Spinal cord (tissue), 10 donors: ENCODE results near the gene EXOC7. TPM values are rescaled to one million over a fixed set of nuclear protein-coding genes. Genes with fewer than 3 reads are reported as not detected.

Experiments used
- DNase-seq, 6 donors: peaks; one replicate each; pipeline versions ENCODE4 v3.0.0 to v3.0.0-alpha.2; 2013 to 2015; ENCODE audit warnings: low spot score in 6 of 6, low read depth in 4 of 6
- H3K27ac ChIP-seq: one replicate; pipeline ENCODE4 v1.5.1; 2013; ENCODE audit warnings: low read depth, low read length, control low read depth
- H3K27me3 ChIP-seq: one replicate; pipeline ENCODE4 v1.6.1; 2013; ENCODE audit warnings: low read length; ENCODE audit not compliant: control insufficient read depth, insufficient read depth
- H3K36me3 ChIP-seq: one replicate; pipeline ENCODE4 v1.6.1; 2013; ENCODE audit warnings: low read length; ENCODE audit not compliant: control insufficient read depth, insufficient read depth
- H3K4me1 ChIP-seq: one replicate; pipeline ENCODE4 v1.6.1; 2013; ENCODE audit warnings: low read length; ENCODE audit not compliant: control insufficient read depth, insufficient read depth
- H3K4me3 ChIP-seq: one replicate; pipeline ENCODE4 v1.5.1; 2013; ENCODE audit warnings: low read depth, low read length, control low read depth
- H3K9me3 ChIP-seq: one replicate; pipeline ENCODE4 v1.6.1; 2013; ENCODE audit warnings: low read length; ENCODE audit not compliant: control insufficient read depth, insufficient read depth
- WGBS: methylation state at CpG from one replicate; pipeline ENCODE4 v1.1.5; 2013; ENCODE audit warnings: missing lambda C conversion rate; ENCODE audit not compliant: insufficient coverage; 5-methylcytosine and 5-hydroxymethylcytosine counted together
- polyA plus RNA-seq, 2 donors: library from polyadenylated mRNA; unstranded; fragments of 120-200 nt; gene quantifications; one replicate each; pipeline ENCODE4 v1.2.1, GENCODE V29; 2013; ENCODE audit not compliant: insufficient read length in 2 of 2
- total RNA-seq, 2 donors: library from RNA; depleted of rRNA in 1 of 2; stranded (reverse); fragments of 120-200 nt in 1 of 2; fragments of >200 nt in 1 of 2; gene quantifications; one replicate each; pipeline versions ENCODE4 v1.2.3 to v1.2.4, GENCODE V29; 2013 to 2014
- donor health status: healthy.

Gene EXOC7
- total and polyA plus RNA-seq, 4 donors = 84.7 to 172 (median 165) TPM

- H3K27me3 ChIP-seq = peaks cover 66% of the 10 kb centered on the region
- H3K27ac ChIP-seq = no peak overlapping the region
- no peak overlapping the region for H3K4me3 ChIP-seq
- peaks cover 8% of the 10 kb centered on the region for H3K36me3 ChIP-seq
- 3% methylated on average over 74 of the region's 82 CpGs for WGBS
- peaks cover 57% of the 10 kb centered on the region for H3K4me1 ChIP-seq
- no peaks in the 10 kb centered on the region for H3K9me3 ChIP-seq
- peak in 1 of 6 donors; percentile 54 for DNase-seq
Measured at GRCh38 chr17:76076765-76077583, 26.6 kb downstream of the EXOC7 start.

GRCh38 chr17:76076146-76076764 is 27.3 kb downstream of the EXOC7 start:
- H3K4me3 ChIP-seq = no peak overlapping the region
- WGBS = 3% methylated on average over 41 of the region's 41 CpGs
- H3K4me1 ChIP-seq = peaks cover 57% of the 10 kb centered on the region
- no peak overlapping the region for H3K27ac ChIP-seq
- peaks cover 1% of the 10 kb centered on the region for H3K36me3 ChIP-seq
- H3K9me3 ChIP-seq = no peaks in the 10 kb centered on the region
- peaks cover 66% of the 10 kb centered on the region for H3K27me3 ChIP-seq
- no peak for DNase-seq

- peaks cover 64% of the 10 kb centered on the region for H3K27me3 ChIP-seq
- whole genome bisulfite sequencing = 2% methylated on average over 35 of the region's 48 CpGs
Measured at GRCh38 chr17:76075364-76076145, 28.0 kb downstream of the EXOC7 start.

GRCh38 chr17:76074390-76075363 is 28.9 kb downstream of the EXOC7 start, which contains the start of gene GALR2:
GALR2 (plus strand) TSS chr17:76074781; CDS start chr17:76074884, 103 bp downstream.
- H3K9me3 ChIP-seq = no peaks in the 10 kb centered on the region
- peaks cover 62% of the 10 kb centered on the region for H3K27me3 ChIP-seq
- H3K4me1 ChIP-seq = peaks cover 46% of the 10 kb centered on the region

More at GRCh38 chr17:76075364-76076145, 28.0 kb downstream of the EXOC7 start:
- peak in 2 of 6 donors; percentile 42 to 45 for DNase-seq
- Histone ChIP-seq H3K9me3 (no peaks in the 10 kb centered on the region), H3K27ac (no peak overlapping the region), H3K36me3 (no peaks in the 10 kb centered on the region), H3K4me1 (peaks cover 54% of the 10 kb centered on the region), H3K4me3 (no peak overlapping the region)

GRCh38 chr17:76072148-76072858 is 31.3 kb downstream of the EXOC7 start, which contains the start of gene SRP68:
SRP68 (minus strand) TSS chr17:76072517; CDS start chr17:76072491, 26 bp downstream.
- peaks cover 34% of the 10 kb centered on the region for H3K4me1 ChIP-seq
- H3K27me3 ChIP-seq = peaks cover 40% of the 10 kb centered on the region
- under 1% methylated on average over 56 of the region's 57 CpGs for WGBS
- peak within 1 kb of the TSS; percentile 47 for H3K27ac ChIP-seq
- peak; percentile 74 to 98 (median 88) for DNase-seq
- peaks cover 16% of the 10 kb centered on the region for H3K36me3 ChIP-seq
- H3K9me3 ChIP-seq = no peaks in the 10 kb centered on the region
- peak within 1 kb of the TSS; percentile 85 for H3K4me3 ChIP-seq

More at GRCh38 chr17:76074390-76075363, 28.9 kb downstream of the EXOC7 start, which contains the start of gene GALR2:
- H3K4me3 ChIP-seq = no peak within 1 kb of the TSS
- no peak within 1 kb of the TSS for H3K27ac ChIP-seq
- H3K36me3 ChIP-seq = peaks cover 1% of the 10 kb centered on the region
- DNase-seq = no peak
- whole genome bisulfite sequencing = 2% methylated on average over 92 of the region's 92 CpGs

GRCh38 chr17:76071531-76072147 is 31.9 kb downstream of the EXOC7 start:
- Histone ChIP-seq H3K27ac (no peak overlapping the region), H3K36me3 (peaks cover 23% of the 10 kb centered on the region), H3K9me3 (no peaks in the 10 kb centered on the region), H3K27me3 (peaks cover 33% of the 10 kb centered on the region), H3K4me1 (peaks cover 28% of the 10 kb centered on the region), H3K4me3 (peak overlapping the region; percentile 85)
- 11% methylated on average over 11 of the region's 15 CpGs for WGBS
- no peak for DNase-seq

GRCh38 chr17:76065775-76066174 is 37.8 kb downstream of the EXOC7 start:
- H3K4me1 ChIP-seq = no peaks in the 10 kb centered on the region
- H3K27me3 ChIP-seq = no peaks in the 10 kb centered on the region
- peaks cover 69% of the 10 kb centered on the region for H3K36me3 ChIP-seq
- no peak overlapping the region for H3K27ac ChIP-seq
- no peak overlapping the region for H3K4me3 ChIP-seq
- H3K9me3 ChIP-seq = no peaks in the 10 kb centered on the region
- WGBS = 64% methylated on average over 4 of the region's 4 CpGs
- DNase-seq = no peak
